HG02610 (cell line): ENCODE results near the gene REEP1.
"Not testable (repeated sequence)": the region's sequence is repeated elsewhere in the genome, so short reads cannot be mapped to it uniquely, and the experiment has no call there.

ENCODE experiments used
- ATAC-seq: cut with Tn5 transposase; IDR thresholded peaks from one replicate; pipeline ENCODE4 v1.9.1; 2021; ENCODE audit warnings: mild to moderate bottlenecking, moderate library complexity; ENCODE audit not compliant: unreplicated experiment

Gene REEP1

GRCh38 chr2:86347401-86347800 is 10.0 kb upstream of the REEP1 start:
- ATAC-seq = no peak

GRCh38 chr2:86345783-86346370 is 8.5 kb upstream of the REEP1 start:
- not testable (repeated sequence) for ATAC-seq

DNA sequence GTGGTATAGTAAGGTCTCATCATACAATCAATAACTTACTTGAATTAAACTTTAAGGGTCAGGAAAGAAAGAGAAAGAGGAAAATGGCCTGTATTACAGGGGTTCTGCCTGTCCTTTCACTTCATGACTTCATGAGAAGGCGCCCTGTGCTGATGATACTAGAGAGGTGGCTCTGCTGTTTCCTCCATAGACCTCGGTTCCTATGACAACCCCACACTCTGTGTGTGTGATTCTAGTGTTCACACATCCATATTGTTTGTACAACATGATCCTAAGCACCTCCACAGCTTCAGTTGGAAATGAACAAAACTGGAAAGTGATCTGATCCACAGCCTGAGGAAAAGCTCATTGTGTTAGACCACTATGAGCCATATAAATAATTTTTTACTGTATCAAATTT is 7.0 kb upstream of the REEP1 start:
- no peak for ATAC-seq

- no peak for ATAC-seq
Measured at GRCh38 chr2:86342488-86342887, 5.1 kb upstream of the REEP1 start.

GRCh38 chr2:86341470-86341869 is 4.0 kb upstream of the REEP1 start:
- ATAC-seq = no peak

DNA sequence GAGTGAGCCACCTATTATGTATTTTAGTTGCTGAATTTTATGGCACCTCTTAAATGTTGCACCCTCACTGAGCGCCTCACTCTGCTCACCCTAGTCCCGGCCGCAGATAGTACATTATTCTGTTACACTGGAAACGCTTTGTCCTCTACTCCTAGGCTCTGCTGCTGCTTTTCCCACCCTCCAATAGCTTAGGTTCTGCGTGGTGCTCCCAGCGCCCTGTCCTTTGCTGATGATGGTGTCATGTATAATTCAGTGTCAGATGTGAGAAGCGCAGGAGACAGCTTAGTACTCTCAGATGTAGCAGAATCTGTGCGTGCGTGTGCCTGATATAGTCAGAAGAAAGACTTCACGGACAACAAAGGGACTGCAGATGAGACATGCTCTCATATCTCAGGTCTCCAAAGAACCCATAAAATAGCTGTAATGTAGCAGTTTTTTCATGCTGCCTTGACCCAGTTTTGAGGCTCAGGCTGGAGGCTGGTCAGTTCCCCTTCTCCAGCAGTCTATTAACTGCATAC is 1.4 kb upstream of the REEP1 start:
- ATAC-seq = no peak

GRCh38 chr2:86336675-86337243 is 667 bp downstream of the REEP1 start:
- ATAC-seq = no peak

- ATAC-seq = no peak
Measured at GRCh38 chr2:86335865-86336674, 1.4 kb downstream of the REEP1 start.

DNA sequence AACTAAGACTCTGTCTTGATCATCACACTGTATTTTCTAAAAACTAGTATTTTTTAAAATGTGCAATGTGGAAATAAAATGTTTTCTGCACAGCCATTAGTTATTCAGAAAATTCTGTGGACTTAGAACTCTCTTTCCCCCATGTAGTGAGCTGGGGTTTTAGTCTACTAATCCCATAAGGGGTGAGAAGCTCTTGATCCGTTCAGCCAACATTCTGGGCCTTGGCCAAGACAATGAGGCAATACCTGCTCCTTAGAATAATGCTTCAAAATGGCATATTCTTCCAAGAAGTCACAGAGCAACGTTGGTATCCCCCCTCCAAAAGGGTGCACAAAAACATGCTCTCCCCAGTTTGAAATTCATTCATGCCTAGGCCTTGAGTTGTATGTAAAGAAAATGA is 4.0 kb downstream of the REEP1 start:
- ATAC-seq = no peak

GRCh38 chr2:86332654-86333053 is 4.8 kb downstream of the REEP1 start:
- no peak for ATAC-seq

GRCh38 chr2:86331384-86331783 is 6.0 kb downstream of the REEP1 start:
- no peak for ATAC-seq

DNA sequence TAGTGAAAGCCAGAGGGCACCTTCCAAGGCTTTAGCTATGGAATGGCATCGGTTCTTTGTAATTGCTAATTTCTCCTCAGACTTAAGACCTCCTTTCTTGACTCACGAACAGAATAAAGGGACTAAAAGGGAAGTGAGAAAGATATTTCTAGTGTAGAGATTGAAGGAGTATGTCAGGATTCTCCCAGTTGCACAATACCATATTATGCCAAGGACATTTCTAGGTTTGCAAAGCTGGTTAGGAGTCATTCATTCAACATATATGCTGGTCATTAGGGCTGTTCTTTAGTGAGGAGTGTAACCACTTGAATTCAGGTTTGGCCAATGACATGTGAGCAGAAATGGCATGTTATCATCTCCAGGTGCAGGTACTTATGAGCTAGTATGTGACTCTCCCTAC is 7.4 kb downstream of the REEP1 start:
- ATAC-seq = no peak

DNA sequence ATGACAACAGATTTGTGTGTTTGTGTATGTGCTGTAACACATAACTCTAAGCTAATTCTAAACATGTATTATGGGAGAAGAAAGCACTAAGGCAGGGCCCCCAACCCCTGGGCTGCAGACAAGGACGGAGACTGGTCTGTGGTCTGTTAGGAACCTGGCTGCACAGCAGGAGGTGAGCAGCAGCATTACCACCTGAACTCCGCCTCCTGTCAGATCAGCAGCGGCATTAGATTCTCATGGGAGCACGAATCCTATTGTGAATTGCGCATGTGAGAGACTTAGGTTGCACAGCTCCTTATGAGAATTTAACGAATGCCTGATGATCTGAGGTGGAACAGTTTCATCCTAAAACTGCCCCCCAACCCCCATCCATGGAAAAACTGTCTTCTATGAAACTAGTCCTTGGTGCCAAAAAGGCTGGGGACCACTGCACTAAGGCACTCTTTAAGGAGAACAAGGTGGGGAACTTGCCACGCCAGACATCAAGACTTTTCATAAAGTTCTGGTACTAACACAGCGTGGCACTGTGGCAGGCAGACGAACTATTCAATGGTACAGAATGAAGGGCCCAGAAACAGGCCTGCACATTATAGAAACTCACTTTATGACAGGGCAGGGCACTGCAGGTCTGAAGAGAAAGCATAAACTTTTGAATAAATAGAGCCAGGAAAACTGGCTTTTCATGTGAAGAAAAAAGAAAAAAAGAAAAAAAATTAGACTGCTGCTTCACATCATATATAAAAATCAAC is 14.0 kb downstream of the REEP1 start:
- no peak for ATAC-seq

GRCh38 chr2:86319700-86320580 is 17.5 kb downstream of the REEP1 start:
- ATAC-seq = no peak

- no peak for ATAC-seq
Measured at GRCh38 chr2:86315084-86315483, 22.3 kb downstream of the REEP1 start.

- no peak for ATAC-seq
Measured at GRCh38 chr2:86314125-86314524, 23.3 kb downstream of the REEP1 start.

DNA sequence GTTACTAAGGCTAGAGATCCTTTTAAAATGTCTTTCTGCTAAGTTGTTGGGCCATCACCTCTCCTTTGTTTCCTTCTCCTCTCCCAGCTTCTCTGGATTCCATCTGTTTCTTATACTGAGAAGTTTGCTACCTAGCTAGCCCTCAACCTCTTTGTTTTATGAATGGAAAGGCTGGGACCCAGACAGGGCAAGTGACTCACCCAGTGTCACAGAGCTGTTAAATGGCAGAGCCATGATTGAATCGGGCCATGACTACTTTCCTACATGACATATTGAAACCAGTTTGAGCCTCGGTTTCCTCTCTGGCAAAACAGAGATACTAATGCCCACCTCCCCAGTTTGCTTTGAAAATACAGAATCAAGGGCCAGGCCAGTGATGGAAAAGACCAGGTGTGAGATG is 24.1 kb downstream of the REEP1 start:
- no peak for ATAC-seq

DNA sequence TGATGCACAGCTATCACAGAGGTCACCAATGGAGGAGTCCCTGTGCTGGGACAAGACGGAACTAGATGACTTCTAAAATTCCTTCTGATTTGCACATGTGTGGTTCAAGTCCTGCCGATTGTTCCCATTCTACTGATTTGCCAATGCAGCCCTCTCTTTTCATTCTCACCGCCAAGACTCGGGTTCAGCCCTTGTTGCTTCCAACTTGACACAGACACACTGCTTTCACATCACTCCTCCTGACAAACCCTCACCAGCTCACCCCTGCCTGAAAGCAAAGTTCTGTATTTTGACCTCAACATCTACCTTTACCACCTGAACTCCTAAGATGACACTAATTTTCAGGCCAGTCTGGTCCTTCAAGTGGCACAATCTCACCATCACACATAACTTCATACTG is 25.5 kb downstream of the REEP1 start:
- no peak for ATAC-seq

GRCh38 chr2:86309966-86310365 is 27.5 kb downstream of the REEP1 start:
- no peak for ATAC-seq

DNA sequence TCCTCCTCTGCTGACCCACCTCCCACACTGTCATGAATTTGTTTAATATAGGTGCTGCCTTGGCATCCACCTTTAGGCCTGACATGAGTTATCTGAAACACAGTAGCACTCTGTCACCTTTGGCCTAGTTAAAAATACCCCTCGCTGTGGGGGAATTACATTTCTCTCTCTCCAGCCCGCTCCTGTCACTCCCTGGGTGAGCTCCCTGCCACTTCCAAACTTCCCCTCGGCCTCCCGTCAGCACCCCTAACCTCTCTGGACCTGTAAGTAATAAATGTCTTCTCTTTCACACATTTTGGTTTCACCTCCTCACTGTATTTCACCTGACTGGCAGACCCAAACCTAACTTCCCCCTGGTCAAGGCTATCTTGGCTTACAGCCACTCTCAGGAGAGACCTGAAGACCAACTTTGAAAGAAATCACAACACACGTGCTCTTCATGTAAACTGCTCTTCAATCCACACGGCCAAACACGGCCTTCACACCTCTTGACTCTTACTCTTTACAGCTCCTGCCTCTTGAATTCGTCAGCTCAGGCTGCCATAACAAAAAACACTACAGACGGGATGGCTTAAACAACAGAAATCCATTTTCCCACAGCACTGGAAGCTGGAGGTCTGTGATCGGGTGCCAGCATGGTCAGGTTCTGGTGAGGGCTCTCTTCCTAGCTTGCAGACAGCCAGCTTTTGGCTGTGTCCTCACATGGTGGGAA is 28.3 kb downstream of the REEP1 start:
- ATAC-seq = no peak
